Natural killer cell (primary cell): ENCODE measurements around the gene ZNF766. TPM values are rescaled to one million over a fixed set of nuclear protein-coding genes. Genes with fewer than 3 reads are reported as not detected.
A peak's percentile ranks its signal among the peaks of the same experiment; 100 is the strongest.

Experiments
- ATAC-seq, 3 donors: fragments of 150-1000 bp in 2 of 3; fragments of 200-7000 bp in 1 of 3; cut with Tn5 transposase; 1 replicate in 1 of 3; 2 replicates in 2 of 3; pipeline ENCODE4 v1.10.0; 2021; ENCODE audit warnings: mild to moderate bottlenecking in 2 of 3, moderate library complexity in 2 of 3
- DNase-seq, 2 donors: peaks; one replicate each; pipeline versions ENCODE4 v3.0.0 to v3.0.0-alpha.2; 2013 to 2021; ENCODE audit warnings: mixed read lengths in 1 of 2
- H3K27ac ChIP-seq: one replicate; pipeline ENCODE4 v1.5.1; 2013; ENCODE audit warnings: mild to moderate bottlenecking, low read length
- H3K27me3 ChIP-seq: one replicate; pipeline ENCODE4 v1.6.1; 2013; ENCODE audit warnings: low read length; ENCODE audit not compliant: control insufficient read depth, insufficient read depth
- H3K36me3 ChIP-seq: one replicate; pipeline ENCODE4 v1.6.1; 2013; ENCODE audit warnings: low read length; ENCODE audit not compliant: control insufficient read depth, insufficient read depth
- H3K4me1 ChIP-seq: one replicate; pipeline ENCODE4 v1.6.1; 2013; ENCODE audit warnings: low read length; ENCODE audit not compliant: control insufficient read depth, insufficient read depth
- H3K4me3 ChIP-seq: one replicate; pipeline ENCODE4 v1.5.1; 2013; ENCODE audit warnings: low read length
- H3K9me3 ChIP-seq: one replicate; pipeline ENCODE4 v1.6.1; 2013; ENCODE audit warnings: low read length; ENCODE audit not compliant: control insufficient read depth, insufficient read depth
- H3K27ac Mint-ChIP-seq, 2 donors: one replicate each; pipeline ENCODE4 v1.8.0; 2022; ENCODE audit warnings: mild to moderate bottlenecking in 2 of 2, mixed read lengths in 2 of 2, moderate library complexity in 1 of 2
- H3K27me3 Mint-ChIP-seq, 2 donors: one replicate each; pipeline ENCODE4 v1.8.0; 2022; ENCODE audit warnings: low read depth in 2 of 2, mixed read lengths in 2 of 2
- H3K36me3 Mint-ChIP-seq: one replicate; pipeline ENCODE4 v1.8.0; 2022; ENCODE audit warnings: mixed read lengths
- H3K4me1 Mint-ChIP-seq, 2 donors: one replicate each; pipeline ENCODE4 v1.8.0; 2022; ENCODE audit warnings: mixed read lengths in 2 of 2
- H3K4me3 Mint-ChIP-seq: one replicate; pipeline ENCODE4 v1.8.0; 2022; ENCODE audit warnings: mild to moderate bottlenecking, moderate library complexity, mixed read lengths
- H3K9me3 Mint-ChIP-seq, 2 donors: one replicate each; pipeline ENCODE4 v1.8.0; 2022; ENCODE audit warnings: mixed read lengths in 2 of 2
- WGBS: methylation state at CpG from one replicate; pipeline ENCODE4 v1.1.7; 2013; ENCODE audit warnings: missing lambda C conversion rate; ENCODE audit not compliant: insufficient coverage; 5-methylcytosine and 5-hydroxymethylcytosine counted together
- intact Hi-C: fragments of 100-400 bp; cut with micrococcal nuclease; formaldehyde crosslinking; loops from one replicate; pipeline ENCODE4 v1.14.2; 2022
- total RNA-seq, 4 donors: library from RNA; stranded (reverse); fragments of 120-200 nt in 1 of 4; gene quantifications; one replicate each; pipeline versions ENCODE4 v1.2.3 to v1.2.4, GENCODE V29; 2013 to 2022
- TF ChIP-seq, protein P1 (sequence below): fragments of 200-600 bp; IDR thresholded peaks from one replicate; pipeline ENCODE4 v1.8.0; 2022; ENCODE audit warnings: antibody characterized with exemption

ZNF766 gene
- total RNA-seq, 3 donors from 2014 or later (not counting 1 experiment from before 2014, with no cell fraction given) = 29.4 to 36.9 (median 32.9) TPM

DNA sequence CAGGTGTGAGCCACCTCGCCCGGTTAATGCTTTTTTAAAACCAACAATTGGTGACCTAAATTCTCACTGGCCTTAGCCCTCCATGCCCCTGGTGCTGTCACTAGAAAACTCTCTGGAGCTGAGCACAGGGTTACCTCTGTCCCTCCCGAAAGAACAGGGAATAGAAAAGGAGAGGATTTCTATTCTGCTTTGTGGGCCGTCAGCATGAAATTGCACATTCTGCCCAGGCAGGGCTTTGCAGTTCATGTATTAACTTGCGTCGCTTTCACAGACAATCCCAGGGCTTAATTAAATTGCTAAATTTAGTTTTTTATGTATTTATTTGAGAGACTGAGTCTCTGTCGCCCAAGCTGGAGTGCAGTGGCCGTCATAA, 27.0 kb downstream of the ZNF766 start:
- Mint-ChIP-seq H3K27me3 (no peaks in the 10 kb centered on the region), H3K27ac (peak overlapping the region; percentile 84 to 94), H3K9me3 (peaks cover 0 to 3% of the 10 kb centered on the region in 2 donors), H3K4me3 (peak overlapping the region; percentile 82), H3K4me1 (peaks cover 18 to 27% of the 10 kb centered on the region in 2 donors), H3K36me3 (peaks cover 12% of the 10 kb centered on the region)
- TF ChIP-seq, protein P1, sequence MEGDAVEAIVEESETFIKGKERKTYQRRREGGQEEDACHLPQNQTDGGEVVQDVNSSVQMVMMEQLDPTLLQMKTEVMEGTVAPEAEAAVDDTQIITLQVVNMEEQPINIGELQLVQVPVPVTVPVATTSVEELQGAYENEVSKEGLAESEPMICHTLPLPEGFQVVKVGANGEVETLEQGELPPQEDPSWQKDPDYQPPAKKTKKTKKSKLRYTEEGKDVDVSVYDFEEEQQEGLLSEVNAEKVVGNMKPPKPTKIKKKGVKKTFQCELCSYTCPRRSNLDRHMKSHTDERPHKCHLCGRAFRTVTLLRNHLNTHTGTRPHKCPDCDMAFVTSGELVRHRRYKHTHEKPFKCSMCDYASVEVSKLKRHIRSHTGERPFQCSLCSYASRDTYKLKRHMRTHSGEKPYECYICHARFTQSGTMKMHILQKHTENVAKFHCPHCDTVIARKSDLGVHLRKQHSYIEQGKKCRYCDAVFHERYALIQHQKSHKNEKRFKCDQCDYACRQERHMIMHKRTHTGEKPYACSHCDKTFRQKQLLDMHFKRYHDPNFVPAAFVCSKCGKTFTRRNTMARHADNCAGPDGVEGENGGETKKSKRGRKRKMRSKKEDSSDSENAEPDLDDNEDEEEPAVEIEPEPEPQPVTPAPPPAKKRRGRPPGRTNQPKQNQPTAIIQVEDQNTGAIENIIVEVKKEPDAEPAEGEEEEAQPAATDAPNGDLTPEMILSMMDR = no peak
- peak in 1 of 2 donors; percentile 16 for DNase-seq
- 22% methylated on average over 8 of the region's 8 CpGs for WGBS
- peak overlapping the region; percentile 87 for H3K4me3 ChIP-seq
- H3K4me1 ChIP-seq = peaks cover 14% of the 10 kb centered on the region
- peaks cover 15% of the 10 kb centered on the region for H3K9me3 ChIP-seq
- peaks cover 18% of the 10 kb centered on the region for H3K36me3 ChIP-seq
- peak in 2 of 3 donors; percentile 3 to 4 for ATAC-seq
- no peaks in the 10 kb centered on the region for H3K27me3 ChIP-seq
- intact Hi-C loops = loop anchor here (2.0 kb wide), 2 partner anchors 26 to 40 kb away; partner anchors contain the start of gene ZNF610
- H3K27ac ChIP-seq = peak overlapping the region; percentile 56

DNA sequence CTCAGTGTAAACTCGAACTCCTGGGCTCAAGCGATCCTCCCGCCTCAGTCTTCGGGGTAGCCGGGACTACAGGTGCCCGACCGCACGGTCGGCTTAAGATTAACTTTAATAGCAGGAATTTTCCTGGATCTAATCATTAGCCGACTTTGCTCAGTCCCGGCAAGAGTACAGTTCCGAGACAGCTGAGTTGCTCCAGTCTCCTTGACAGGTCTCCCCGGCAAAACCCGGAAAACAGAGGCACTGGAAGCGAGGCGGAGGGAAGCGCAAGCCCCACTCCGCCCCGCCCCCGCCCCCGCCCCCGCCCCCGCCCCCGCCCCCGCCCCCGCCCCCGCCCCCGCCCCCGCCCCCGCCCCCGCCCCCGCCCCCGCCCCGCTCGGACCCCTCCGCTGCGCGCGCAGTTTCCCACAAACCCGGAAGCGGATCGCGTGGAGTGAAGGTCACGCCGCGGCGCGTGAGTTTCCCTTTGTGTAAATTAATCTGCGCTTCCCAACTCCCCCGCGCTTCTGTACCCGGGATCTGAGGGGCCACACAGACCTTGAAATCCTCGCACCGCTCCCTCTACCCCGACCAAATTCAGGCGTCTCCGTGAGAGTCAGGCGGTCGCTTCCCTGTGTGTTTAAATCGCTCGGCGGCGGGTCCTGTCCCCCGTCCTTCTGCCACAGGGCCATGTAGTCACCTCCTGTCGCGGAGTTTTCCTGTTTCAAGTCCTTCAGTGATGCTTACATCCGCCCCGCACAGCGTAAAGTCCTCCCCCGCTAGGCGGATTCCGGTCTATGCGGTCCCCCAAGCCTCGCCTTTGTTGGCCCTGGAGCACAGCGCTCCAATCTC, 27.6 kb downstream of the ZNF766 start, which contains the start of gene ZNF480:
Gene ZNF480 (plus strand): TSS at position 397 of the 828 bp plus-strand sequence. CDS start 3,244 bp downstream, outside the sequence.
- Mint-ChIP-seq H3K9me3 (peaks cover 0 to 3% of the 10 kb centered on the region in 2 donors), H3K4me3 (peak within 1 kb of the TSS; percentile 99), H3K27ac (peak within 1 kb of the TSS; percentile 84 to 94), H3K27me3 (no peaks in the 10 kb centered on the region), H3K36me3 (peaks cover 18% of the 10 kb centered on the region), H3K4me1 (peaks cover 18 to 27% of the 10 kb centered on the region in 2 donors)
- DNase-seq (peak; percentile 87 to 95), ATAC-seq (peak; percentile 87 to 89 (median 87))
- TF ChIP-seq, protein P1 = no peak
- peak within 1 kb of the TSS; percentile 94 for H3K4me3 ChIP-seq
- H3K9me3 ChIP-seq = peaks cover 15% of the 10 kb centered on the region
- no peaks in the 10 kb centered on the region for H3K27me3 ChIP-seq
- peaks cover 14% of the 10 kb centered on the region for H3K4me1 ChIP-seq
- under 1% methylated on average over 71 of the region's 75 CpGs for WGBS
- intact Hi-C loops = loop anchor here (2.0 kb wide), 2 partner anchors 26 to 40 kb away; partner anchors contain the start of gene ZNF610
- H3K36me3 ChIP-seq = peaks cover 23% of the 10 kb centered on the region
- peak within 1 kb of the TSS; percentile 94 for H3K27ac ChIP-seq

DNA sequence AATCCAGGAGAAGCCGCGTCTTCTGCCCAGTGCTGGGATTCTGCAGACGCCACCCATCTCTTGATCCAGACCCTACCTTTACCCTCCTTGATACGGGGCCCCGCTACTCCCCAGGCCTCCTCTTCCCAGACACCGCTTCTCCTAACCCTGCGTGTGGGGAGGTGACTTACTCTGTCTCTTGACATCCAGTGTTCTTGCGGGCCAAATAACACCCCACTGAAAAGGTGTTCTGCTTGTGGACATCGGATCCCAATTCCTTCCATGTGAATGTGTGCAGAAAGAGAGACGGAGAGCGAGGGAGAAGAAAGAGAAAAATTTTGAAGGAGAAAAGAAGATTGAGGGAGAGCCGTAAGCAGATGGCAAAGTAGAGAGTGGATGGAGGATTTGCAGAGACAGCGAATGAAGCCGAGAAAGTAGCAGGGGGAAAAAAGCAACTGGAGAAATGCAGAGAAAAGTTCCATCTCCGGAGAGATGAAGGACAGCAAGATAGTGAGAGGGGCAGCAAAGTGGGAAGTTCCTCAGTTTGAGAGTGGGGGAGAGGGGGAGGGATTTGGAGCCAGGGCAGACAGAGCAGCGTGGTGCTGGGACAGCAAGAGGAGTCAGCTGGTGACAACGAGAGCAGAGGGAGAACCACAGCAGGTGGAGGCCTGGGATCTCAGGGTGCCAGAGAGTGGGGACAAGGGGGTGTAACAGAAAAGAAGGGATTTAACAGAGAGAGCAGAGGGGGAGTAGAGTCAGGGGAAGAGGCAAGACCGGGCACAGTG, 28.4 kb downstream of the ZNF766 start:
- no peak for ATAC-seq
- H3K4me1 ChIP-seq = peaks cover 14% of the 10 kb centered on the region
- peak overlapping the region; percentile 99 for H3K4me3 Mint-ChIP-seq
- H3K4me1 Mint-ChIP-seq = peaks cover 18 to 27% of the 10 kb centered on the region in 2 donors
- intact Hi-C loops = loop anchor here (2.0 kb wide), 2 partner anchors 27 to 39 kb away; partner anchors contain the start of gene ZNF610
- DNase-seq = no peak
- peak overlapping the region; percentile 94 for H3K27ac ChIP-seq
- H3K36me3 Mint-ChIP-seq = peaks cover 26% of the 10 kb centered on the region
- no peaks in the 10 kb centered on the region for H3K27me3 Mint-ChIP-seq
- peaks cover 27% of the 10 kb centered on the region for H3K36me3 ChIP-seq
- peak overlapping the region; percentile 94 for H3K4me3 ChIP-seq
- WGBS = 30% methylated on average over 17 of the region's 18 CpGs
- peaks cover 0 to 3% of the 10 kb centered on the region in 2 donors for H3K9me3 Mint-ChIP-seq
- H3K9me3 ChIP-seq = peaks cover 14% of the 10 kb centered on the region
- TF ChIP-seq, protein P1 = no peak
- peak overlapping the region; percentile 84 to 94 for H3K27ac Mint-ChIP-seq
- no peaks in the 10 kb centered on the region for H3K27me3 ChIP-seq
